Stimulated activated CD8-positive, alpha-beta memory T cell treated with anti-CD3 and anti-CD28 coated beads, Interleukin-15, amount 100 ng/mL, for 24 hours (primary cell): ENCODE measurements around the gene ATP6V0E1.
A peak's percentile ranks its signal among the peaks of the same experiment; 100 is the strongest.
"Not testable (repeated sequence)": the region's sequence is repeated elsewhere in the genome, so short reads cannot be mapped to it uniquely, and the experiment has no call there.

Experiments
- DNase-seq: peaks from one replicate; pipeline ENCODE4 v3.0.0-alpha.2; 2020; ENCODE audit warnings: low read depth

Gene ATP6V0E1

DNA sequence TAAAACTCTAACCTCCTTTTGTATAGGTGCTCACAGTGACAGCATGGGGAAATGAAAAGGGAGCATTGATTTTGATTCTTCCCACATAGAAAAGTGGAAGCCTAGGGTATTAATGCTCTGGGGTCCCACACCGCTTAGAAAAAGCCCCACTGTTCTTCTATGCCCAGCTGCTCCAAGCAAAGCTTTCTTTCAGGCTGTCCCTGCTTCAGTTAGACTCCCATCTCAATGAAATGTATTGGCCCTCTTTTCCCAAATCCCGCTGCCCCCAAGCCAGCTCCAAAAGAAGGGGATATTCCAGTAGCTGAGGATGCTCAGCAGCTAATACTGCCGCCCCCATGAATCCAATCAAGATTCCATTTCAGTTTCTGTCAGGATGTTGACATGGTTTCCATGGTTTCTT is 55.6 kb downstream of the ATP6V0E1 start:
- no peak for DNase-seq

DNA sequence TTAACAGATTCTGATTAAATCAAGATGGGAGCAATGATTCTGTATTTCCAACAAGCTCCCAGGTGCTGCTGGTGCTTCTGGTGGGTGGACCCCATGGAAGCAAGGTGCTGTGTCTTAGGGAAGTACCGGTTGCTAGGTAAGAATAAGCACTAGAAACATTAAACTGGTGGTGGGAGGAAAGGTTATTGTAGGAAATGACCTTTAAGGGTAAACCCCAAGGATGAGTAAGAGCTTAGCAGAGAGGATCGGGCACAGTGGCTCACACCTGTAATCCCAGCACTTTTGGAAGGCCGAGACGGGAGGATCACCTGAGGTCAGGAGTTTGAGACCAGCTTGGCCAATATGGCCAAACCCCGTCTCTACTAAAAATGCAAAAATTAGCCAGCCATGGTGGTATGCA is 56.4 kb downstream of the ATP6V0E1 start:
- DNase-seq = no peak

DNA sequence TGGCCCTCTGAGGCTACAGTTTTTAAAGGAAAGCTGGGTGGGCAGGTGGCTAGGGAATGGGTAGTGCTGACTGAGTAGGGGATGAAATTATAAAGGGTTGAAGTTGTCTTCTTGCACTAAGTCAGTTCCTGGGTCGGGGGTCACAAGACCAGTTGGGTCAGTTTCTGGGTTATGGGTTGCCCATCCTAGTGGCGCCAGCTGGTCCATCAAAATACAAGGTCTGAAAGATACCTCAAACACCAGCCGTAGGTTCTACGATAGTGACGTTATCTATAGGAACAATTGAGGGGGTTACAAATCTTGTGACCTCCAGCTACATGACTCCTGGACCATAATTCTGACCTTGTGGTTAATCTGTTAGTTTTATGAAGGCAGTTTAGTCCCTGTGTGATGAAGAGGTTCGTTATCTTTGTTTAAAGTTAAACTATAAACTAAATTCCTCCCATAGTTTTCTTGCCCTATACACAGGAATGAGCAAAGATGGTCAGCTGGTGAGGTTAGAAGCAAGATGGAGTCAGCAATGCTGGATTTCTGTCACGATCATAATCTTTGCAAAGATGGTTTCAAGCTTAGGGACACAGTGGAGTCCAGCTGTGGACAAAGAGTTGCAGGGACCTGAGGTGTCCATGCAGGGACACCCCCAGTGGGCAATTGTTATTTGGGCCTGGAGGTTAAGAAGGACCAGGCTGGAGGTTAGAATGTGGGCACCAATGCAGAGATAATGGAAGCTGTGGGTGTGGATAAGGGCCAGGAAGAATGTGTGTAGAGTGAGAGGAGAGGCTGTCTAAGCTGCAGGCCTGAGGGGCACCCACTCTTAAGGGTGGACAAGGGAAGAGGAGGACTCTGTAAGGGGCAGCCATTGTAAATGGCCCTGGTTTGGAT is 58.6 kb downstream of the ATP6V0E1 start:
- DNase-seq = no peak

DNA sequence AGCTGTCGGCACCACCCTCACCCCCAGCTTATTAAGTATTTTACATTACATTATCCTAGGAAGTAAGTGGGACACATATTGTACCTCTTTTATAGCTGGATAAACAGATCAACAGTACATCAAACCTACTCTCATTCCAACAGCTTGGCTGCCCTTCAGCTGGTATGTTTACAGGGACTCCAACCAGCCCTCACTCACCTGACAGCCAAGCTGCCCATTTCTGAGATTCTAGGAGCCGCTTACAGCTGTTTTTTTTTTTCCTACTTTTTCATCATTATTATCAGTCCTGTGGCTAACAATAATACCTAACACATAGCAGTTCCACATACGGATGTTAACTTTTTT is 59.2 kb downstream of the ATP6V0E1 start:
- DNase-seq = no peak

DNA sequence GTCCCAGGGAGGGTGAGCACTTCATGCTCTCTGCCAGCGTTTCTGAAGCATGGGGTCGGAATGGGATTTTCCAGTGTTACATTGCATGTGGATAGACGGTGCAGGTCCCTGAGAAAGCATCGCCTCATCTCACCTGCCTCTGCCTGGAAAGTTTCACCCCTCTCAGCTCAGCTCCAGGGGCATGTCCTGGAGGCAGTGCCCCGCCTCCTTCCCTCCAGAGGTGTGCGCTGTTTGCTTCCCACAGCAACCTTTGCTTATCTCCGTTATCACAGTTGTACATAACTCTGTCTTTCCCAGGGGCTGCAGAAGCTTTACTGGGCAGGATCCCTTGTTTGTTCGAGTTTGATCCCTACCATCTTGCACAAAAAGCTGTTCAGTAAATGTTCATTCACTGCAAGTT is 61.9 kb downstream of the ATP6V0E1 start:
- no peak for DNase-seq

DNA sequence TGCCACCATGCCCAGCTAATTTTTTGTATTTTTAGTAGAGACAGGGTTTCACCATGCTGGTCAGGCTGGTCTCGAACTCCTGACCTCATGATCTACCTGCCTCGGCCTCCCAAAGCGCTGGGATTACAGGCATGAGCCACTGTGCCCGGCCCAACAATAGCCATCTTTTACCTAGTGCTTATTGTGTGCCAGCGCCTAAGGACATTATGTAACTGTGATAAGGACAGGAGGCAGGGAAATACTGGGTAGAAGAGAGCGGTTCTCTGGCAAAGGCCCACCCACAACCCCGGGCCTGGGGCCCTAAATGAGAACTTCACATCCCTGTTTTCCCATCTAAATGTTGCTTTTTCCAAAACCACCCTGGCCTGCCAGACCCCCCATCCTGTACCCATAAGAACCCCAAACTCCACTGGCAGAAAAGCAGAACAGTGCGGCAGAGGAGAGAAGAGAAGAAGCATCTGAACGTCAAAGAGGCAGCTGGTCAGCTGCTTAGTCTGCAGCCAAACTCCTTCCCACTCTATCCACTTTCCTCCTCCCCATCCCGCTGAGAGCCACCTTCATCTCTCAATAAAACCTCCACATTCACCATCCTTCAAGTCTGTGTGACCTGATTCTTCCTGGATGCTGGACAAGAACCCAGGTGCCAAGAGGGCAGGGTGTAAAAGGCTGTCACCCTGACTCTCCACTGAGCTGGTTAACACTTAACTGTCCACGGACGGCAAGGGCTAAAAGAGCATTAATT is 63.7 kb downstream of the ATP6V0E1 start:
- not testable (repeated sequence) for DNase-seq

DNA sequence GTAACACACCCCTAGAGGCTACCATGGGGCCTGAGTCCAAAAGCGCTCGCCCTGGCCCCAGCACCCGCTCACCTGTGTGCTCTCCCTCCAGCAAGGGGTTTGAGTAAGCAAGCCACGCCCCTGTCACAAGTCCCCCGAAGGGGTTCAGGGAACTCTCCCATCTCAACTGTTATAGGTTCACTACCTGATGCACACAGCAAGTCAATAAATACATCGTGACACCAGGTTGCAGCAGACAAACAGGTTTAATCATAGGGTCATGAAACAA is 64.2 kb downstream of the ATP6V0E1 start:
- DNase-seq = no peak

DNA sequence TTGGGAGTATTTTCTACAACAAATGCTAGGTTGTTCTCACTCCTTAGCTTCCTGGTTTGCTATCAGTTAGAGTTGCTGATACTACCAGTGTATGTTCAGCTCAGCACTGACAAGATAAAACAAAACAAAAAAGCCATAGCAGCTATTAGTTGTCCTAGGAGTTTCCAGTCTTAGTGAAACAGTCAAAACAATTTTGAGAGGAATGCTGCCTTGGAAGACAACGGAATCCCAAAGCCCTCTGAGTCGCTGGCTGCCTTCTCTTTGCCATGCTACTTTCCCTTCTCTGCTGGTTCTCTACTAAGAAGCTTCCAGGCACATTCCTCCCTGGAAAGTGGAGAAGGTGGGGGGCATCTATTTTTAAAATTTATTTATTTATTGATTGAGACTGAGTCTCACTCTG is 67.2 kb downstream of the ATP6V0E1 start:
- no peak for DNase-seq

DNA sequence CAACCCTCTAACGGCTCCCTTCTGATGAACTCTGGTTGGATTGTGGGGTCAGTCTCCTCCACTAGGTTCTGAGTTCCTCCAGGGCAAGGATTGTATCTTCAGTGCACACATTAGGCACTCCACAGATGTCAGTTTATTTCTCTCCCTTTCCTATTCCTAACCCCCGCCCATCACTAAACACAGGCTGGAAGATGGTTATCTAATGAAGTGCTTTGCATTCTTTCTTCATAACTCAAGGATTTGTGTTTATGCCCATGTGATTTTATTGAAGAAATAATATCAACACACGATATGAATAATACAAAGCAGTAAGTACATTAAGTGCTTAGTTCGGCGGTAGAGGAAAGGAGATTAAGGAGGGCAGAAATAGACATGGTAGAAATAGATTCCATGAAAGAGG is 68.2 kb downstream of the ATP6V0E1 start:
- DNase-seq = no peak

DNA sequence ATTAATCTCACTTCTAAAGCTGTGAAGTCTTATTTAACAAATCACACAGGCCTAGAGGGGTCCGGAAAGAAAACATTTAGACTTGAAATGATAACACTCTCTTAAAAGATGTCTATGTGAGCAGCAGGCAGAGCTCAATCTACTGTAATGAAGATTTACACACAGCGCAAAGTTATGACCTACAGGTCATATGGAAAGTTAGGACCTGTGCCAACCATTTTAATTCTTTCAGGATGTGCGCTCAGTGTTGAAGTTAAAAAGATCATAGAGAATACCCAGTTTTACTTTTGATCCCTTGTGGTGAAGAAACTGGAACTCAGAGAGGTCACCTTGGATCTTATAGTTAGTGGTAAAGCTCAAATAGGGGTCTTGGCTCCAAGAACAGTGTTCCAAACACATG is 69.5 kb downstream of the ATP6V0E1 start:
- no peak for DNase-seq

DNA sequence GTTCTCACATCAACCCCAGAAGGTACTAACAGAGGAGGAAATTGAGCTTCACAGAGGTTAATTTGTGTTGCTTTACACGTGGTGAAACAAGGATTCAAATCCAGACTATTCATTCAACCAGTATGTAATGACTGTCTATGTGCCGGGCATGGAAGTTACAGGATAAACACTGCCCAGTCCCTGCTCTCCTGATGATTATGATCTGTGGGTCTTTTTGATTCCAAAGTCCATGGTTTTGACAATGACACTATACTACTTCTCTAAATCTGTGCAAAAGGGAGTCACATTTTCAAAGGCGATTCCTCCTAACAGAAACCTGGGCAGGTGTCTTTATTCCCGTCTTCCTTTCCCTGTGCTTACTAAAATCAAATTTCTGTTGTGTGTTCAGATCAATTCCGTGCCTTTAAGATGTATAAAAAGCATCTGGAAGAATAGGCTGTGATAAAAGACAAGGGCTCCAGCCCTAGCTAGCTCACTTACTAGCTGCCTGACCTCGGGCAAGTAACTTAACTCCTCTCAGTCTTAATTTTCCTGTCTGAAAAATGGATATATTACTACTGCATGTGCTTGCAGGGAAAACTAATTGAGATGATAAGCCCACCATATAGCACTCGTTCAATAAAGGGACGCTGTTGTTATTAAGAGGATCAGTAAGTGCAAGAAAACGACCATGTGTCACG is 71.6 kb downstream of the ATP6V0E1 start:
- no peak for DNase-seq

DNA sequence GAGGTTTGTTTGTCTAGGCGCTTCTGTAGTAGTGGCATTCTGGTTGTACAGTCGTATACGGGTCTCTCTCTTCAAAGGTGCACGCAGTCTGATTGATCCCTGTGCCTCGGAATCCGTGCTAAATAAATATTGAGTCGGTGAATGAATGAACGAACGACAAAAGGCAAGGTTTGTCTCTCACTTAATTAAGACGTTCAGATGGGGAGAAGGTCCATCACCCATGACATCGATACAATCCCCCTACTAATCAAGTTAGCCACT is 72.1 kb downstream of the ATP6V0E1 start:
- no peak for DNase-seq

DNA sequence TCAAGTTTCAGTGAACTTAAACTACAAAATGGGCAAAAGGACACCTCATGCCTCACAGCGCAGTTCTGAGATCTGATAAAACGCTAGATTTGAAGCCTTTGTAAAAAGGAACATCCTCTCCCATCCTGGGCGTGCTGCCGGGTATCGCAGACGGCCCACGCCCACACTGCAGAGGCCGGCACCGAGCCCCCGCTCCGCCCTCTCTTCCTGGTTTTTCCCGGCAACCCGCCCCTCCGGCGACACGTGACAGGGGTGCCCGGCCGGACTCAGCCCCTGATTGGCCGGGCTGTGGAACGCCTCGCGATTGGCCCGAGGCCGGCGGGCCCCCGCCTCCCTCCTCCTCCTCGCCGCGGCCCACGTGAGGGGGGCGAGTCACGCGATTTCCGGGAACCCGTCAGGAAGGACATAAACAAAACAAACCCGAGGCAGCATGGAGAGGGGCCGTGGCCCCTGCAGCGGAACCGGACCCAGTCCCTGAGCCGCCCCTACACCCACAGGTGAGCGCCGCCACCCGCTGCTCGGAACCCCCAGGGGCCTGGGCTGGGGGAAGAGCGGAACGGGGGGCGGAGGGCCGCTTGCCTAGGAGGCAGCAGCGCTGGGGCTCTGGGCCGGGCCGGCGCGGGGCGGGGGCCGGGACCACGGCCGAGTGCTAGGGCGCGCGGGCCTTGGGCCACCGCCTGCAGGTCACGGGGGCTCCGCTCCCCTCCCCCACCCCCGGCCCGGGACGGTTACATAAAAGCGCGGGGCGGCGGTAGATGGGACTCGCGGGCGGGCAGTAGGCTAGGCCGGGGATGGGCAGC is 72.6 kb downstream of the ATP6V0E1 start, which contains the start of gene CREBRF:
TSS of gene CREBRF (plus strand) at position 370 of the 800 bp plus-strand sequence. CDS start 24,424 bp downstream, outside the sequence.
- DNase-seq = peak; percentile 89

DNA sequence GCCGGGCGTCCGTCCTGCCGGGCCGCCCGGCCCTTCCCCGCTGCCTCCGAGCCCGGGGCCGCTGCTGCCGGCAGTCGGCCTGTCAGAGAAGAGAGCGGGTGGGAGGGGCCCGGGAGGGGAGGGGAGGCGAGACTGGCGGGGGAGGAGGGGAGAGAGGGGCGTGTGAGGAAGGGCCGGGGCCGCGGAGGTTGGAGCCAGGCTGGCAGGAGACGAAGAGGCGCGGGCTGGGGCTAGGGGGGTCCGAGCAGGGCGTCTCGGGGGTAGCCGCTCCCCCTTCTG is 73.2 kb downstream of the ATP6V0E1 start:
- DNase-seq = no peak

DNA sequence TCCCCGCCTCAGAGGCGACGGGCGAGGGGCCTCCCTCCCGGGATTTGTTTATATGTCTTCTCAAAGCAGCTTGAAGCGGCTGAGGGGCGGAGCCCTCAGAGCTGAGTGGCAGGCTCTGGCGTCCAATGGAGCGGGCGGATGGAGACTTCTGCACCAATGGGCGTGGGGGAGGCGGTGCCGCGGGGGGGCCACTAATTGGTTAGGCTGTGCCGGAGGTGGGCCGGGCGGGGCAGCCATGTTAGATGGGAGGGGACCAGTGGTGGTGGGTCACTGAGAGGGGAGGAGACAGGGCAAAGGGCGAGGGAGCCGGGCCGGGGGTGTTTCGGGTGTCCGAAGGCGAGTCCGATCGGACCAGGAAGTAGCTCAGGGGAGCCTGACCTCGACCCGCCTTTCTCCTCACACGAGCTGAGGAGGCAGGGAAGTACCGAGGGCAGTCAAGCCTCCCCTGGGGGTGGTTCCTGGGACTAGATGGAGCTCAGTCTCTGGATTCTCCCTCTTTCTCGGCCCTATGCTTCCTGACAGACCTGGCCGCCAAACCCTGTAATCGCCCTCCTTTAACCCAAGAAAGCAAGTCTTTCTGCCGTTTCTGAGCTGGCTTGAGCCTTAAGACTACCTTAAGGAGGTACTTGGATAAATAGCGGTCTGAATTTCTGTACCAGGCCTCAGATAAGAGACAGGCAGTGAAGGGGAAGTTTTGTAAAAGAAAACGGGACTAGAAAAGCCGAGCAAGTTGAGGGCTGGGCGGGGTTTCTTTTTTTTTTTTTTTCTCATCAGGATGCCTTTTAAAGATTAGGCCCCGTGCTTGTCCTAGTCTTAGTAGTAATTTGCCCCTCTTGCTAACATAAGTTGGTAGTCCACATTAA is 73.7 kb downstream of the ATP6V0E1 start:
- peak; percentile 94 for DNase-seq

DNA sequence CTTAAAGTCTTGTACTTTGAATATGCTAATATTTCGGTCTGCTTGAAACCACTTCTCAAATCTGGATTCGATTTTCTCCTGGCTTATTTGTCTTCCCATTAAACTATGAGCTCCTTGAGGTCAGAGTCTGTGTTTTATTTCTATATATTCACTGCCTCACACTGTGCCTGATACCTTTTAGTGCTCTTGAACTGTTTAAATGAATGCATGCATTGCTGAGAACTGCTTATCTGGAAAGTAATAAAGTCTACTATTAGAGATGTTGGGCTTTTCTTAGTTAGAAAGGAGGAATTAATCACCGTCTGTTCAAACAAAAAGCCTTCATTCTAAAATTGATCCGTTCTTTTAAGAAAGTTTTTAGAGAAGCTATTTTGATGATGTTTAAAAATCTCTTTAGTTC is 78.6 kb downstream of the ATP6V0E1 start:
- DNase-seq = no peak

DNA sequence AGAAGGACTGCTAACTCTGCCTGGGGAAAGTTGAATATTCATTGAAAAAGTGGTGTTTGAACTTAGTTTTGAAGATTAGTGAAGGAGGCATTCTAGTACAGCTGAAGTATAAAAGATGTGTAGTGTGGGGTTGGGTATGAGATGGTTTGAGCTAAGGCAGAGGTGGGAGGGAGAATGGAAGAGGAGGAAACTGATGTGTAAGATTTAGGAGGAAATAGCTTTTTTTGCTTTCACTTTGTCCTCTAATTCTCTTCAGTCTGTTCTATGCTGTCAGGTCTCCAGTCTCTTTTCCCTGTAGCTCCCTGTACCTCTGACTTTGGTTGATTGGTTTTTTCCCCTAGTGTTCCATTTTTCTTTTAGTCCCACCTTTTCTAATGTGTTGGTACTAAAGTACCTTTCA is 81.6 kb downstream of the ATP6V0E1 start:
- DNase-seq = no peak

DNA sequence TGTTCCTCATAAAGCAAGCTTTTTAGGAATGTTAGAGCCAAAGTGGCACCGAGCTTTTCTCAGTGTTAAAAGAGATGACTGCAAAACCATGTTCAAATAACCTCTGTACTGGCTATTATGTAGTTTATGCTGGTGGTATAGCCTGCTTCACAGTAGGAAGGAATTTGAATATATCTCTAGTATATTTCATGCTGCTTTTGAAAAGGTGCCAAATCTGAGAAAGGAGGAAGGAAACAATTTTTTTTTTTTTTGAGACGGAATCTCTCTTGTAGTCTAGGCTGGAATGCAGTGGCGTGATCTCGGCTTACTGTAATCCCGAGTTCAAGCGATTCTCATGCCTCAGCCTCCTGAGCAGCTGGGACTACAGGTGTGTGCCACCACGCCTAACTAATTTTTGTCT is 86.1 kb downstream of the ATP6V0E1 start:
- DNase-seq = no peak

DNA sequence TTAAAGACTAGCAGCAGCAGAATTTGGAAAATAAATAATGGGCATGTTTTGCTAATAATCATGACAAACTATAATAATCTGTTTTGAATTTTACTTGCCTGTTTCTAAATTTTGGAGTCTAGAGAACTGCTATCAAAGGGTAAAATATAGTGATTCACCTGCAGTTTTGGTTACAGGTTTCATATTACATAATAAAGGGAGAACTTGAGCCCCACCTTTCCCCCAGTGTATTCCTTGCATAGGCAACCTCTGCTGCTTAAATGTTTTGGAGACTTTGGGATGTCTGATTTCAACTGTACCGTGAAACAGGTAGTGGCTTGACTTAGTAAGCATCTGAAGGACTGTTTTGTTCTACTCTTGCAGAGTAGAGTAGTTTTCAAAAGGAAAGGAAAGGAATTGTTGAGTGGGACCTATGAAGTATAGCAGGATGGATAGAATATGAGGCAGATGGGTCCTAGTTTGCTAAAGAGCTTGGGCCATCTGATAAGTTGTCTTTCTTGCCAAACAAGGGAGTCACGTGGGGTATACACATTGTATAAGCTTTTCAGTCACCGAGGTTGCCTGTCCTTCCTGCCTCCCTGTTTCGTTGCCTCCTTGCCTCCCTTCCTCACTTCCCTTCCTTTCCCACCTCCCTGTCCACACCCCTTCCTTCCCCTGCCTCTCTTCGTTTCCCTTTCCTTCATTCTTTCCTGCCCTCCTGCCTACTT is 91.7 kb downstream of the ATP6V0E1 start:
- no peak for DNase-seq

DNA sequence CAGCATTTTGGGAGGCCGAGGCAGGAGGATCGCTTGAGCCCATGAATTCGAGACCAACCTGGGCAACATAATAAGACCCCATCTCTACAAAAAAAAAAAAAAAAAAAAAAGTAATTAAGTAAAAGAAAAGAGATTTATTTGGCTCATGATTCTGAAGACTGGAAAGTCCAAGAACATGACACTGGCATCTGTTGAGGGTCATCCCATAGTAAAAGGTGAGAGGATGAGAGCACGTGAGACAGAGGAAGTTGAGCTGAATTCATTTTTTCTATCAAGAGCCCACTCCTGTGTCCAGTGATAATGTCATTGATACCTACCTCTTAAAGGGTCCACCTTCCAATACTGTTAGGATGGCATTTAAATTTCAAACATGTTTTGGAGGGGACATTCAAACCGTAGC is 92.4 kb downstream of the ATP6V0E1 start:
- no peak for DNase-seq

DNA sequence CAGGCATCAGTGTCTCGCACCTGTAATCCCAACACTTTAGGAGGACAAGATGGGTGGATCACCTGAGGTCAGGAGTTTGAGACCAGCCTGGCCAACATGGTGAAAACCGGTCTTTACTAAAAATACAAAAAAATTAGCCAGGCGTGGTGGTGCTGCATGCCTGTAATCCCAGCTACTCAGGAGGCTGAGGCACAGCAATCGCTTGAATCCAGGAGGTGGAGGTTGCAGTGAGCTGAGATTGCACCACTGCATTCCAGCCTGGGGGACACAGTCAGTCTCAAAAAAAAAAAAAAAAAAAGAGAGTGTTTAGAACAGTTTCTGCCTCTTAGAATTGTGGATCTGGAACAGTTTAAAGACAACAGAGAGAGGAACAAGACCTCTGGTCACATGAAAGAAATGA is 92.9 kb downstream of the ATP6V0E1 start:
- DNase-seq = not testable (repeated sequence)
